Central memory CD4-positive, alpha-beta T cell (primary cell): ENCODE results near the gene SUMF2.
"Not testable (repeated sequence)": the region's sequence is repeated elsewhere in the genome, so short reads cannot be mapped to it uniquely, and the experiment has no call there.

ENCODE experiments used
- DNase-seq: peaks from one replicate; pipeline ENCODE4 v3.0.0; 2022

SUMF2 gene

DNA sequence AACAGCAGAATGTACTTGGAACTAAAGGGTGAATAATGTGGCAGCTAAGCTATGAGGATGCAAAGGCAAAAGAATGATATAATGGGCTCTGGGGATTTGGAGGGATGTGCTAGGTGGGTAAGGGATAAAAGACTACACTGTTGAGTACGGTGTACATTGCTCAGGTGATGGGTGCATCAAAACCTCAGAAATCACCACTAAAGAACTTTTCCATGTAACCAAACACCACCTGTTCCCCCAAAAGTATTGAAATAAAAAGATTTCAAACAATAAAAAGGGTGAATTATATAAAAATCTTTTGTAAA is 43.8 kb downstream of the SUMF2 start:
- DNase-seq: no peak

DNA sequence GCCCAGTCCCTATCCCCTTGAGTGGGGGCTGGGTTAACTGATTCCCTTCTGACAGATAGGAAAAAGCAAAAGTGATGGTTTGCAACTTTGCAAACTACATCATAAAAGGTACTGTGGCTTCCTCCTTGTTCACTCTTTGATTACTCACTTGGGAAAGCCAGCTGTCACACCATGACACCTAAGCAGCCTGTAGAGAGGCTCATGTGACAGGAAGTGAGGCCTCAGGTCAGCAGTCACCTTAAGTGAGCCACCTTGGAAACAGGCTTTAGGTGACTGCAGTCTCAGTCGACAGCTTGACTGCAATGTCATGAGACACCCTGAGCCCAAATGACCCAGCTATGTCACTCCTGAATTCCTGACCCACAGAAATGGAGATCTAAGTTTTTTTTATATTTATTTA is 46.5 kb downstream of the SUMF2 start:
- DNase-seq: no peak

DNA sequence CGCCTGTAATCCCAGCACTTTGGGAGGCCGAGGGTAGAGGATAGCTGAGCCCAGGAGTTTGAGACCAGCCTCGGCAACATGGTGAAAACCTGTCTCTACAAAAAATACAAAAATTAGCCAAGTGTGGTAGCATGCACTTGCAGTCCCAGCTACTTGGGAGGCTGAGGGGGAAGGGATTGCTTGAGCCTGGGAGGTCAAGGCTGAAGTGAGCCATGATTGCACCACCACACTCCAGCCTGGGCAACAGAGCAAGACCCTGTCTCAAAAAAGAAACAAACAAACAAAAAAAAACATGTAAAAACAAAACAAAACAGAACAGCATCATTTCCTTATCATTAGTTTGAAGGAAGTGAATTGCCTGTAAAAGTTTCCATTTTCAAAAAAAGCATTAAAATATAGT is 48.2 kb downstream of the SUMF2 start:
- not testable (repeated sequence) for DNase-seq

DNA sequence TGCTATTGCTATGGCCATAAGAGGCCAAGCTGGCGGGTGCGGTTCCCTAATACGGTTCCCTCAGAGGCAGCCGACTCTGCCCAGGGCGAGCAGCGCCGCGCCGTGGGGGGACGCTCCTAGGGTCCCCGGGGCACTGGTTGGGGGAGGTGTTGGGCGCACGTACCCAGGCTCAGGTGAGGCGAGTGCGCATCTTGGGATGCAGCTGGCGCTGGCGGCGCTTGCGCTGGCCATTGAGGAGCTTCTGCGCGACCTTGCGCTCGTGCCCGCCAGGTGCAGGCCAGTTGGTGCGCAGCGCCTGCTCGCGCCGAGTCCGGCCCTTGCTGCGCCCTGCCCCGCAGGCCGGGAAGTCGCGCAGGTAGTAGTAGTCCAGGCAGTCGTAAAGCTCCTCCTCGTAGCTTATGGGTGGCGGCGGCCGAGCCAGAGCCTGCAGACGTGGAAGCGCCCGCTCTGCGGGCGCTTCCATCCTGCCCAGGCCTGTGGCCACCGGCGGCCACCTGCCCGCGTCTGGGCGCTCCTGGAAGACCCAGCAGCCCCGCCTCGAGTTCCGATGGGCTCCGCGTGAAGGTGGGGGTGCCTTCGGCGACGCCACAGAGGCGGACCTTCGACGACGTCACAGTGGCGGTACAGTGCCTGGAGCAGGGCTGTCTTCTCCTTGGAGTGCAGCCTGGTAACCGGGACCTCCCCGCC is 51.9 kb downstream of the SUMF2 start, which contains the start of gene NUPR2:
TSS of gene NUPR2 (minus strand) at position 566 of the 687 bp plus-strand sequence. CDS start at position 463, 103 bp downstream.
- DNase-seq: no peak

DNA sequence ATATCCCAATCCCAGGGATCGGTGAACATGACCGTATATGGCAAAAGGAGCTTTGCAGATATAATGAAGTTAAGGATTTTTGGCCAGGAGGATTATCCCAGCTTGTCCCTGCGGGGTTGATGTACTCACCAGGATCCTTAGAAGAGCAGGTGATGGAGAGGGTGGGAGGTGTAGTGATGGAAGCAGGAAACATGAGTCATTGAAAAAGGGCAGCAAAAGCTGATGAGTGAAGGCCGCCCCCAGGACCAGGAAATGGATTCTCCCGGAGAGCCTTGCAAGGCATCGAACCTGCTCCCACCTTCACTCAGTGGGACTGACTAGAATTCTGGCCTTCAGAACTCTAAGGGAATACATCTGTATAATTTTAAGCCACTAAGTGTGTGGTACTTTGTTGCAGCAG is 57.4 kb downstream of the SUMF2 start:
- no peak for DNase-seq

DNA sequence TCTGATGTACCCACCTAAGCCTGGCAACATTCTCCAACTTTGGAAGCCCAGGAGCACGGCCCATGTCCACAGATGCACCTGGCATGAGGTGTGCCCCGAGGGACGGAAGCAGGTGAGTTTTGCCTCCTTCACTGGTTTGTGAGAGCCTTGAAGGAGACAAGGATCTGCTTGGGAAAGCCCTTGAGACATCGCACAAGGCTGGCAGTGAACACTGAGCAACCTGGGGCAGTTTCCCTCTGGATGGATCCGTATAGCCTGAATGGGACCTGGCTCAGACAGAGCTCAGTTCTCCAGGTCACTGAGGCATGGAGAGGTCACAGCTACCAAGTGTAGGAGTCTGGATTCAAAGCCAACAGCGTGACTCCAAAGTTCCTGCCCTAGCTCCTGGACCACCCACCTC is 60.9 kb downstream of the SUMF2 start:
- no peak for DNase-seq

DNA sequence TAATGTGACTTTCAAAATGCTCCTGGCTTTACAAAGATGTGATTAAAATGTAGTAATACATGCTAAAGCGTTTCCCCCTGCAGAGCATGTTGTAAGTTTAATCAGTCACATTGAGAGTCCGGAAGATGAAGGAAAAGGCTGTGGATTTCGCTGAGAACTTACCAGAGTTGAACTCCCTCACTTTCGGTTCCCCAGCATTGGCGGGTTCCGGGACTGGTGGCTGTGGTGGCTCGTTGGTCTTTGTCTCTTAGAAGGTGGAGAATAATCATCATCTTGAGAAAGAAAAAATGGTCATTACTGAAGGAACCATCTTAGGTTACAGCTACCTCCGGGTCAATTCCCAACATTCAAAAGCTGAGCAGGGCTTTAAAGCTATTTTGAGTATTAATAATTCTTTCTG is 61.7 kb downstream of the SUMF2 start:
- no peak for DNase-seq

DNA sequence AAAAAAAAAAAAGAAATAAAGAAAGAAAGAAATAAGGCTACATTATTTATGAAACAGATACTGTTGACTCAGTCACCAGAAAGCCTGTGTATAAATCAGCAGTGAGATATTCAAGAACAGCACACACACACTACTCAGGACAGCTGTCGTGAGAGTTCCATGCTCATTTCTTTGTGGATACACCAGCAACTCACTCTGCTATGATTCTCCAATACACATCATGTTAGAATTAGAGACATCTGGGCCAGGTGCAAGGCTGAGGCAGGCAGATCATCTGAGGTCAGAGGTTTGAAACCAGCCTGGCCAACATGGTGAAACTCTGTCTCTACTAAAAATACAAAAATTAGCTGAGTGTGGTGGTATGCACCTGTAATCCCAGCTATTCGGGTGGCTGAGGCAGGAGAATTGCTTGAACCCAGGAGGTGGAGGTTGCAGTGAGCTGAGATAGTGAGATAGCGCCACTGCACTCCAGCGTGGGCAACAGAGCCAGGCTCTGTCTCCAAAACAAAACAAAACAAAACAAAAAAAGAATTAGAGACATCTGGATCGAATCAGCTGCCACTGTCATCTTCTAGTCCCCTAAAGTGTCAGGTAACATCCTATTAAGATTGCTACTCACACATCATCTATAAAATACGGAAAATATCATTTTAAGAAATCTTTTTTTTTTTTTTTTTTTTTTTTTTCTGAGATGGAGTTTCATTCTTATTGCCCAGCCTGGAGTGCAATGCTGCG is 63.3 kb downstream of the SUMF2 start:
- no peak for DNase-seq
